ACHN (cell line): Measurements from ENCODE around the gene PTBP3.
"Not testable (repeated sequence)": the region's sequence is repeated elsewhere in the genome, so short reads cannot be mapped to it uniquely, and the experiment has no call there.

ENCODE experiments used
- DNase-seq: peaks from one replicate; pipeline ENCODE4 v3.0.0-alpha.2; 2015
- in situ Hi-C: cut with HindIII; loops from 2 replicates; pipeline ENCODE4 v1.10.0; 2017; ENCODE audit warnings: low sequenced_read_pairs, low pct_ligation_motif_present, low pct_unique_long_range_greater_than_20kb

The PTBP3 gene

GRCh38 chr9:112241491-112241890 is 91.9 kb downstream of the PTBP3 start:
- DNase-seq, result no peak
- in situ Hi-C loops, result no loop called here

GRCh38 chr9:112239708-112240107 is 93.7 kb downstream of the PTBP3 start:
- in situ Hi-C loops, result no loop called here
- no peak for DNase-seq

- in situ Hi-C loops, result no loop called here
Measured at GRCh38 chr9:112239284-112239683, 94.1 kb downstream of the PTBP3 start.

GRCh38 chr9:112234779-112235178 is 98.6 kb downstream of the PTBP3 start:
- in situ Hi-C loops, result no loop called here
- no peak for DNase-seq

More at GRCh38 chr9:112239284-112239683, 94.1 kb downstream of the PTBP3 start:
- no peak for DNase-seq

GRCh38 chr9:112233769-112234168 is 99.7 kb downstream of the PTBP3 start:
- in situ Hi-C loops, result no loop called here
- no peak for DNase-seq

GRCh38 chr9:112232233-112232632 is 101.2 kb downstream of the PTBP3 start:
- in situ Hi-C loops, result no loop called here
- no peak for DNase-seq

GRCh38 chr9:112226091-112226490 is 107.3 kb downstream of the PTBP3 start:
- in situ Hi-C loops, result no loop called here
- no peak for DNase-seq

GRCh38 chr9:112224401-112225289 is 108.8 kb downstream of the PTBP3 start:
- no peak for DNase-seq
- in situ Hi-C loops, result no loop called here

- no peak for DNase-seq
- in situ Hi-C loops, result no loop called here
Measured at GRCh38 chr9:112218908-112219307, 114.5 kb downstream of the PTBP3 start.

GRCh38 chr9:112212926-112213325 is 120.5 kb downstream of the PTBP3 start:
- in situ Hi-C loops, result no loop called here
- DNase-seq, result no peak

GRCh38 chr9:112207451-112207850 is 126.0 kb downstream of the PTBP3 start:
- DNase-seq, result no peak
- in situ Hi-C loops, result no loop called here

- DNase-seq, result peak; percentile 37
- in situ Hi-C loops, result no loop called here
Measured at GRCh38 chr9:112203536-112203935, 129.9 kb downstream of the PTBP3 start.

- no peak for DNase-seq
- in situ Hi-C loops, result no loop called here
Measured at GRCh38 chr9:112200711-112201110, 132.7 kb downstream of the PTBP3 start.

- in situ Hi-C loops, result no loop called here
- no peak for DNase-seq
Measured at GRCh38 chr9:112198646-112199045, 134.8 kb downstream of the PTBP3 start.

GRCh38 chr9:112194969-112195431 is 138.4 kb downstream of the PTBP3 start:
- in situ Hi-C loops, result no loop called here
- DNase-seq, result no peak

- in situ Hi-C loops, result no loop called here
- DNase-seq, result no peak
Measured at GRCh38 chr9:112193572-112194288, 139.7 kb downstream of the PTBP3 start.

GRCh38 chr9:112190320-112190719 is 143.1 kb downstream of the PTBP3 start:
- DNase-seq, in situ Hi-C loops: not testable (repeated sequence)

GRCh38 chr9:112188884-112189283 is 144.5 kb downstream of the PTBP3 start:
- in situ Hi-C loops, result no loop called here
- DNase-seq, result no peak

GRCh38 chr9:112187404-112187803 is 146.0 kb downstream of the PTBP3 start:
- in situ Hi-C loops, result no loop called here
- DNase-seq, result no peak

GRCh38 chr9:112186695-112187094 is 146.7 kb downstream of the PTBP3 start:
- no peak for DNase-seq
- in situ Hi-C loops, result no loop called here
